ENCODE data around the gene NTN5.
A peak's percentile ranks its signal among the peaks of the same experiment; 100 is the strongest.

NTN5 gene

DNA sequence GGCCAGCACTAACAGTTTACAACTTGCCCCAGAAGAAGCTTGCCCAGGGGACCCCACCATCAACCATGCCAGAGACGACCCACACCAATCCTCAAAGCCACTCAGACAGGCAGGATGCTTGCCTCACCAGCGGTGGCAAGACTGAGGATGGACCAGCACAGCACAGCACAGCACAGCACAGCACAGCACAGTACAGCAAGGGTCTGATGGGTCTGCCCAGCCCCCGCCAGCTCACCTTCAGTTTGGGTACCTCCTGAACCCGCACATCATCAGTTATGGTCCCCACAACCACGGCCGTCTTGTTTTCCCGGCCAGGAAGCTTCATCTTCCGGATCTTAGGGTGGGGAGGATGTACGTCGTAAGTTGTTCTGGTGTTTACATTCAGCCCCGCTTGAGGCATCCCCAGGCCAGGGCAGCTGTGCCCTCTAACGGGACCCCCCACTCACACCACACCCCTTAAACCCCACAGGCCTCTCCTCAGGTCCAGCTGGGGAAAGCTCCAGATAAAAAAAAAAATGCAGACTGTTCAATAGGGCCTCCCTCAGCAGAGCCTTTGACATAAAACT, 56.2 kb downstream of the NTN5 start:
- no peaks in the 10 kb centered on the region for H3K9me3 ChIP-seq (ENCODE audit: insufficient read depth, low read depth, low read length)

DNA sequence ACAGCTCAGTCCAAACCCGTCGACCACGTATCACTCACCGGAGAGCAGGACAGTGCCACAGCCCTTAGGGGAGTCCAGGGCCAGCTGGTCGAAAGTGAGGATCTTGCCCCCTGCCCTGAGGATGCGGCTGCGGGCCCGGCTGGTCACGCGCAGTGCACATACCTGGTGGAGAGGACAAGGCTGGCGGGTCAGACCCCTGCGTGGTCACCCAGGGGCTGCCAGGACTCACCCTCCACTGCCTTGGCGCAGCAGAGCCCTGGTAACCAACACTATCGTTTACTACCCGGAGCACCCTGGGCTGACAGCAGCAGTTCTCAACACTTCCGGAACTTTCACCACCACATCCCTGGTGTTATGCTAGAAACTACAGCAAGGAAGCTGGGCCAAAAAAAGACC, 56.8 kb downstream of the NTN5 start:
- peaks cover 35% of the 10 kb centered on the region for H3K36me3 ChIP-seq (ENCODE audit: insufficient read depth, low read length)

More for the DNA sequence above, 56.2 kb downstream of the NTN5 start:
- Histone ChIP-seq H3K36me3 (ENCODE audit: insufficient read depth, low read length) (peaks cover 35% of the 10 kb centered on the region), H3K4me3 (ENCODE audit: low read length) (peak overlapping the region; percentile 97; the same call in 1 of the 2 replicates), H3K27me3 (ENCODE audit: insufficient read depth, low read length) (no peaks in the 10 kb centered on the region), H3K9ac (ENCODE audit: low read depth, low read length) (peak overlapping the region; percentile 99; the same call in 1 of the 2 replicates), H3K27ac (ENCODE audit: low read depth, low read length) (peak overlapping the region; percentile 99), H3K4me1 (ENCODE audit: insufficient read depth, low read length) (peaks cover 37% of the 10 kb centered on the region)
- WGBS, result 92% methylated on average over 11 of the region's 12 CpGs

DNA sequence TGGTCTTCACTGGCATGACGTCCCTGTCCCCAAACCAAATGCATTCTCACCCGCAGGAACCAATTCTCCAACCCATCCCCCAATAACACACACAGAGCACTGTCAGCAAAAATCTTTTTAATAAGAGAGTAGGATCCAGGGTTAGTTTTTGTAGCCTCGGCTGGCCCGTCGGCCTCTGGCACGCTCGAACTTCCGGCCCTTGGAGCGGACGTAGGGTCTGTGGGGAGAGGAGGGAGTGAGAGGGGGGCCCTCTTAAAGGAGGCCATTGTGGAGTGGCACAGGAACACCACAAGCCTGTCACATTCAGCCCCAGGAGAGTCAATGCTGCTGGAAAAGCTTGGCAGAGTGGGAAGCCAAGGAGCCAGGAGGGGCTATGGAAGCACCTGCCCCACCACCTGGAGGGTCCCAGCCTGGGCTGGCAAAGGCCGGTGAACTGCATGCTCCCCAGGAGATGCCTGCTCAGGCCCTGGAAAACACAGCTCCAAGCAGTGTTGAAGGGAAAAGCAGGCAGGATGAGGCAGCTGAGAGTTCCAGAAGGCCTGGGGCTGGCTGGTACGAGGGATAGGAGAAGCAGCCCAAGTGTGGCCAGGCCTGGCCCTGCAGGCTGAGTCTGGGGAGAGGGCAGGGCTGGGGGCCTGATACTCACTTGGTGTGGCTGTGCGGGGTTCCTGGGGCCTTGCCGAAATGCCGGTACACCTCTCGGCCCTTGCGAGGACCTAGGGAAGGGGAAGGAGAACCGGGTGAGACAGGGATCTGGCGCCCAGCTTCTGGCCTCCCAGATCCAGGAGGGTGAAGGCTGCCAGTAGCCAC, 57.4 kb downstream of the NTN5 start:
- H3K4me1 ChIP-seq (ENCODE audit: insufficient read depth, low read length), result peaks cover 37% of the 10 kb centered on the region
- peaks cover 35% of the 10 kb centered on the region for H3K36me3 ChIP-seq (ENCODE audit: insufficient read depth, low read length)
- H3K4me3 ChIP-seq (ENCODE audit: low read length), result peak overlapping the region; percentile 38
- no peaks in the 10 kb centered on the region for H3K9me3 ChIP-seq (ENCODE audit: insufficient read depth, low read depth, low read length)
- peak overlapping the region; percentile 84 for H3K9ac ChIP-seq (ENCODE audit: low read depth, low read length)
- WGBS, result 80% methylated on average over 17 of the region's 19 CpGs
- no peaks in the 10 kb centered on the region for H3K27me3 ChIP-seq (ENCODE audit: insufficient read depth, low read length)
- peak overlapping the region; percentile 99 for H3K27ac ChIP-seq (ENCODE audit: low read depth, low read length)

More for the DNA sequence above, 56.8 kb downstream of the NTN5 start:
- WGBS, result 94% methylated on average over 16 of the region's 16 CpGs
- Histone ChIP-seq H3K4me1 (ENCODE audit: insufficient read depth, low read length) (peaks cover 37% of the 10 kb centered on the region), H3K9me3 (ENCODE audit: insufficient read depth, low read depth, low read length) (no peaks in the 10 kb centered on the region), H3K27ac (ENCODE audit: low read depth, low read length) (peak overlapping the region; percentile 99; the same call in 1 of the 2 replicates), H3K9ac (ENCODE audit: low read depth, low read length) (peak overlapping the region; percentile 46; the same call in 1 of the 2 replicates), H3K4me3 (ENCODE audit: low read length) (0 out of 2 replicates have a peak overlapping the region, but pooled peaks have one; percentile 97), H3K27me3 (ENCODE audit: insufficient read depth, low read length) (no peaks in the 10 kb centered on the region)

DNA sequence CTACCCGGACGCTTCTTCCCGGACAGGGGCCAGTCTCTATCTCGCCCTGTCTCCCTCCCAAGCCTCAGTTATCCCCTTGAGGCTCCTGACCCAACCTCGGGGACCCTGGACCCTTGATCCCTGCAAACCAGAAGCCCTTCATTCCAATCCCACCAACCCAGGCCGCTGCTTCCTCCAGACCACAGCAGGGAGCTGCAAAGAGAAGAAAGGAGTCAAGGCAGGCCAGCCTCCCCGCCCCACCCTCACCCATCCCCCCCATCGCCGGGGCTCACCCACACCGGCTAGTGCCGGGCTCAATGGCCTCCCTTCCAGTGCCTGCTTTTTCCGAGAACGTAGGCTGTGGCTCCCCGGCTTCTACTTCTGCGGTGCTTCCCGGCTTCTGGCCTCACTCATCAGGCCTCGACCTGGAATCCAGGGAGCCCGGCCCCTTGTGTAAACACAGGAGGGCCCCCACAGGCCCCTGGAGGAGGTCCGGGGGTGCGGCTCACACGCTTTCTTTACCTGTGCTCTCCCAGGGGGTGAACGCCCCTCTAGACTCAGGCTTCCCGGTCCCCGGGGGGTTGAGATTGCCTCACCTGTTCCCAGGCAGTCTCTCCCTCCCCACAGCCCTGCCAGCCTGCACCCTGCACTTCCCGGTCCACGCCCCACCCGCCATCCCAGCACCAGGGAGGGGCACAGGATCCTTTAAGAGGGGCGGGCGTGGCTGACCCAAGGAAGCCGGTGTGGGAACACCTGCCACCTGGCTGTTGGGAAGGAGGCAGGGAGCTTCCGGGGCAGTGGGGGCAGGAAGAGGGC, 58.2 kb downstream of the NTN5 start, which contains the start of gene FAM83E:
Gene FAM83E, minus strand, starts transcription at position 641 of the 795 bp plus-strand sequence. CDS start 1,704 bp downstream, outside the sequence.
- H3K9ac ChIP-seq (ENCODE audit: low read depth, low read length), result peak within 1 kb of the TSS; percentile 84
- H3K36me3 ChIP-seq (ENCODE audit: insufficient read depth, low read length), result peaks cover 35% of the 10 kb centered on the region
- H3K9me3 ChIP-seq (ENCODE audit: insufficient read depth, low read depth, low read length), result no peaks in the 10 kb centered on the region
- H3K4me1 ChIP-seq (ENCODE audit: insufficient read depth, low read length), result peaks cover 33% of the 10 kb centered on the region
- H3K4me3 ChIP-seq (ENCODE audit: low read length), result peak within 1 kb of the TSS; percentile 38
- H3K27me3 ChIP-seq (ENCODE audit: insufficient read depth, low read length), result no peaks in the 10 kb centered on the region
- H3K27ac ChIP-seq (ENCODE audit: low read depth, low read length), result peak within 1 kb of the TSS; percentile 99
- 29% methylated on average over 30 of the region's 31 CpGs for WGBS

DNA sequence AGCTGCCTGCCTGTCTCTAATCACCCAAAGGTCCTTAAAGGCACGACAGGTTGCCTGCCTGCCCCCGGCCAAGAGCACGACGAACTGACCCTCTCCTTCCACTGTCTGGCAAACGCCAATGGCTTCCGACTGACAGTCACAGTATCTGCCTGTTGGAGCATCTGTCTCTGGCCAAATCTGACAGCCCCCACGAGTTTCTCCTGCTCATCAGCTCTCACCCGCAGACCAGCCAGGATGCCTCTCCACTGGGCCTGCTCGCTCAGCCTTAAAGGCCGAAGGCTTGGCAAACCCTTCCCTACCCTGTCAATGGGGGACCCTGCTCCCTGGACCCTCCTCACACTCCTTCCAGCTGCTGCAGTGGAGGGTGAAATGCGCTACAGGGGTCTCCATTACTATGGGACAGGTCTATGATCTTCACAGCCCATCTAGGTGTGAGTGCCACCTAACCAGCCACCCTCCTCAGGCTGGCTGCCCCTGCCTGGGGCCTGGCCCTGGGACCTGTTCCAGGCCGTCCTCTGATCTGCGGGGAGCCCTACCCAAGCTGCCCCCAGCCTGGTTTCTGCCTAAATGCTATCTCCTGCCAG, 58.9 kb downstream of the NTN5 start:
- WGBS, result 90% methylated on average over 13 of the region's 13 CpGs
- Histone ChIP-seq H3K9me3 (ENCODE audit: insufficient read depth, low read depth, low read length) (no peaks in the 10 kb centered on the region), H3K4me3 (ENCODE audit: low read length) (no peak overlapping the region), H3K9ac (ENCODE audit: low read depth, low read length) (peak overlapping the region; percentile 84), H3K27me3 (ENCODE audit: insufficient read depth, low read length) (no peaks in the 10 kb centered on the region), H3K27ac (ENCODE audit: low read depth, low read length) (peak overlapping the region; percentile 99), H3K36me3 (ENCODE audit: insufficient read depth, low read length) (peaks cover 35% of the 10 kb centered on the region), H3K4me1 (ENCODE audit: insufficient read depth, low read length) (peaks cover 33% of the 10 kb centered on the region)

DNA sequence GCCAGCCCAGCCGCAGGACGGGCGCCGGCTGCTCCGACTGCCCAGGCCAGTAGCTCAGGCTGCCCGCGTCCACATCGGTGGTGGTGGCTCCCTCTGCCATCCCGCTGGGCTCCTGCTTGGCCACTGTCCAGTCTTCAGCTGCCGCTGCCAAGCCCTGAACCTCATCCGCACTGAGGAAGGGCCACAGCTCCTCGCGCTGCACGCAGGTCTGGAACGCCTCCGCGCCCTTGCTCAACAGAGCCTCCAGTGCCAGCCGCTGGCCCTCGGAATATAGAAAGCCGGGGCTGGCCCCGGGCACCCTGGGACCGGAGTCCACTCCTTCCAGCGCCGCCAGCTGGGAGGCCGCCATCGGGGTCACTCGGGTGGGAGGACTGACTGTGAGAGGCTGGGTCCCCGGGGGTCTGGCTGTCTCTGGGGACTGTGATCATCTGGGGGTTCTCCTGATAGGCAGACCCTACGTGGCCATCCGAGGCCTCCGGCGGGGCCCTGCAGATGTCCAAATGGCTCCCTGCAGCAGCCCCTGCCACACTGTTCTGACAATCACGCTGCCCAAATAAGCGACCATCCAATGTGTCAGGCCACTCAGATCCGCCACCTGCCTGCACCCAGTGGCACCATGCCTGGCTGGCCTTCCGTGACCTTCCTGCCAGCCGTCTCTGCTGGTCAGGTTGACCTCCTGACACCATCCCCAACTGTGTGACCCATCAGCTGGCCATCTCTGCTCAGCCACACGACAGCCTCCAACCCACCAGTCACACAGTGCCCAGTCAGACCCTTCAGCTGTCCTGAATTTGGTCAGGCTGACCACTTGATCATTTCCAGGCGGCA, 59.6 kb downstream of the NTN5 start:
- H3K36me3 ChIP-seq (ENCODE audit: insufficient read depth, low read length), result peaks cover 33% of the 10 kb centered on the region
- H3K4me3 ChIP-seq (ENCODE audit: low read length), result no peak overlapping the region
- peak overlapping the region; percentile 84; the same call in 1 of the 2 replicates for H3K9ac ChIP-seq (ENCODE audit: low read depth, low read length)
- WGBS, result 96% methylated on average over 39 of the region's 39 CpGs
- H3K27me3 ChIP-seq (ENCODE audit: insufficient read depth, low read length), result no peaks in the 10 kb centered on the region
- H3K4me1 ChIP-seq (ENCODE audit: insufficient read depth, low read length), result peaks cover 33% of the 10 kb centered on the region
- H3K27ac ChIP-seq (ENCODE audit: low read depth, low read length), result no peak overlapping the region; the same call in 1 of the 2 replicates
- H3K9me3 ChIP-seq (ENCODE audit: insufficient read depth, low read depth, low read length), result no peaks in the 10 kb centered on the region

DNA sequence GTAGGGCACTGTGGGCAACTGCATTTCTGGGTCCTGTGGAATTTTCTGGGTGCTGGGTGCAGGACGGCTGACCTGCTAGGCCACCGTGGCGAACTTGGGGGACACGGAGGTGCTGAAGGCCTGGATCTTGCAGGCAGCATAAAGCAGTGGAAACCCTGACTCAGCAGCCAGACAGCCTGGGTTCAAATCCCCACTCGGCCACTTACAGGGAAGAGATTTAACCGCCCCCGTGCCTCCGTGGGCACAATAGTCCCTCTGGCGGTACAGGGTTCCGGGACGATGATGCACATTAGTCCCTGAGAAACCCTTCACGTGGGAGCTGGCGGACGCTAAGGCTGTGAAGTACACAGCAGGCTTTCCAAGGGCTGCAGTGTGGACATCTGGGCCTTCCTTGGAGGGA, 60.9 kb downstream of the NTN5 start:
- H3K9me3 ChIP-seq (ENCODE audit: insufficient read depth, low read depth, low read length), result no peaks in the 10 kb centered on the region
- H3K4me1 ChIP-seq (ENCODE audit: insufficient read depth, low read length), result peaks cover 23% of the 10 kb centered on the region
- WGBS, result 93% methylated on average over 14 of the region's 14 CpGs
- no peak overlapping the region for H3K4me3 ChIP-seq (ENCODE audit: low read length)
- H3K36me3 ChIP-seq (ENCODE audit: insufficient read depth, low read length), result peaks cover 19% of the 10 kb centered on the region
- H3K9ac ChIP-seq (ENCODE audit: low read depth, low read length), result no peak overlapping the region
- H3K27ac ChIP-seq (ENCODE audit: low read depth, low read length), result no peak overlapping the region
- no peaks in the 10 kb centered on the region for H3K27me3 ChIP-seq (ENCODE audit: insufficient read depth, low read length)
